Measurements from ENCODE around the gene RECQL.

DNA sequence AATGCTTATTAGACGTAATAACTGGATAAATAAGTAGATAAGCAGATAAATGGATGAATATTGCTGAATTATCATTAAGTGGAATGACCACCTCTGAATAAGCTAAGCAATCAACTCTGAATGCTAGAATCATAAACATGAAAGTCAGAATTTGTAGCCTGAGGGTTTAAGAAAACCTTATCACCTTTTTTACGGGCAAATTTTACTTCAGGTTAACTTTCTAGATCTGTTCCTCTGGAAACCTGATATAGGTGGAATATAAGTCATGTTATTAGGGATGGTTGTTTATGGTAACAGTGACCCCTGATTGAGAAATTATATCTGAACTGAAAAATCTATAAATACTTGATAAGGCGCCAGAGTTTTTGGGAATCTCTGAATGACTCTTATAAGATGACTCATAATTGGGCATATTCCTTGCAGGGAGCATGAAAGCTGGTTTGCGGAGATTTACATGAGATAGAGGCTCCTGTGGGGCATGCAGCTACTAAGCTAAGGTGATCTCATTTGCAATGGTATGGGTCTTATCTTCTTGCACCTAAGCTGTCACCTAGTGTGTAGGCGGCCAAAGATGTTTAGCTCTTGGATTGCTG, 36.7 kb upstream of the RECQL start:
- TF ChIP-seq, protein P1, sequence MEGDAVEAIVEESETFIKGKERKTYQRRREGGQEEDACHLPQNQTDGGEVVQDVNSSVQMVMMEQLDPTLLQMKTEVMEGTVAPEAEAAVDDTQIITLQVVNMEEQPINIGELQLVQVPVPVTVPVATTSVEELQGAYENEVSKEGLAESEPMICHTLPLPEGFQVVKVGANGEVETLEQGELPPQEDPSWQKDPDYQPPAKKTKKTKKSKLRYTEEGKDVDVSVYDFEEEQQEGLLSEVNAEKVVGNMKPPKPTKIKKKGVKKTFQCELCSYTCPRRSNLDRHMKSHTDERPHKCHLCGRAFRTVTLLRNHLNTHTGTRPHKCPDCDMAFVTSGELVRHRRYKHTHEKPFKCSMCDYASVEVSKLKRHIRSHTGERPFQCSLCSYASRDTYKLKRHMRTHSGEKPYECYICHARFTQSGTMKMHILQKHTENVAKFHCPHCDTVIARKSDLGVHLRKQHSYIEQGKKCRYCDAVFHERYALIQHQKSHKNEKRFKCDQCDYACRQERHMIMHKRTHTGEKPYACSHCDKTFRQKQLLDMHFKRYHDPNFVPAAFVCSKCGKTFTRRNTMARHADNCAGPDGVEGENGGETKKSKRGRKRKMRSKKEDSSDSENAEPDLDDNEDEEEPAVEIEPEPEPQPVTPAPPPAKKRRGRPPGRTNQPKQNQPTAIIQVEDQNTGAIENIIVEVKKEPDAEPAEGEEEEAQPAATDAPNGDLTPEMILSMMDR (IDR thresholded peaks at IDR 0.05): no peak
- no peak for TF ChIP-seq POLR2A (IDR thresholded peaks at IDR 0.05)
